HEK293 (cell line): ENCODE measurements around the gene SRD5A1.
"Not testable (repeated sequence)": the region's sequence is repeated elsewhere in the genome, so short reads cannot be mapped to it uniquely, and the experiment has no call there.

Experiments used
- CTCF ChIA-PET: fragments of 350-600 bp; formaldehyde crosslinking; extraction: SDS; loops from one replicate; lab custom pipeline; 2021; ENCODE audit warnings: antibody characterized with exemption; lab: Yijun Ruan, JAX
- POLR2A ChIA-PET: fragments of 300-600 bp; formaldehyde crosslinking; extraction: SDS; loops from one replicate; lab custom pipeline; 2020; ENCODE audit warnings: antibody characterized with exemption, inconsistent platforms; lab: Yijun Ruan, JAX
- H3K27ac ChIP-seq: fragments of 200-500 bp; sonication (Bioruptor generic); 2 replicates; pipeline ENCODE4 v1.5.1; 2014; ENCODE audit warnings: low read depth, low read length, control low read depth, inconsistent platforms; ENCODE audit errors: extremely low read depth
- H3K36me3 ChIP-seq, 2 experiments: fragments of 200-500 bp in 1 of 2; sonication (Bioruptor generic) in 1 of 2; 1 replicate in 1 of 2; 2 replicates in 1 of 2; pipeline ENCODE4 v1.5.1; 2014 to 2017; ENCODE audit warnings: inconsistent platforms in 2 of 2, low read length in 2 of 2; ENCODE audit not compliant: control insufficient read depth in 2 of 2, insufficient read depth in 1 of 2
- H3K4me1 ChIP-seq: fragments of 200-500 bp; sonication (Bioruptor generic); 2 replicates; pipeline ENCODE4 v1.5.1; 2014; ENCODE audit warnings: mild to moderate bottlenecking, low read length, inconsistent platforms; ENCODE audit not compliant: control insufficient read depth, insufficient read depth
- H3K4me3 ChIP-seq: 2 replicates; pipeline ENCODE4 v1.5.1; 2011; ENCODE audit warnings: low read depth, mild to moderate bottlenecking, control low read depth, low read length, moderate library complexity
- H3K9me3 ChIP-seq: fragments of 200-500 bp; sonication (Bioruptor generic); 2 replicates; pipeline ENCODE4 v1.5.1; 2014; ENCODE audit warnings: low read depth, low read length, inconsistent platforms; ENCODE audit not compliant: control insufficient read depth, insufficient read depth
- BCL11B ChIP-seq: fragments of 450-650 bp; formaldehyde crosslinking; IDR thresholded peaks from 2 replicates; pipeline ENCODE4 v1.5.1; 2016; ENCODE audit warnings: low read depth, missing biosample characterization, missing genetic modification characterization
- KLF17 ChIP-seq: fragments of 450-650 bp; formaldehyde crosslinking; IDR thresholded peaks from 2 replicates; pipeline ENCODE4 v1.5.1; 2016; ENCODE audit warnings: missing biosample characterization, missing genetic modification characterization
- OSR2 ChIP-seq: fragments of 450-650 bp; formaldehyde crosslinking; IDR thresholded peaks from 2 replicates; pipeline ENCODE4 v1.5.1; 2016; ENCODE audit warnings: missing biosample characterization, missing genetic modification characterization
- PBX3 ChIP-seq: sonication (generic); formaldehyde crosslinking; IDR thresholded peaks from 2 replicates; pipeline ENCODE4 v1.8.1; 2022; ENCODE audit warnings: mild to moderate bottlenecking, moderate library complexity, missing genetic modification reagents
- ZFP3 ChIP-seq: fragments of 450-650 bp; formaldehyde crosslinking; IDR thresholded peaks from 2 replicates; pipeline ENCODE4 v1.5.1; 2016; ENCODE audit warnings: low read depth, missing biosample characterization, missing genetic modification characterization
- ZFP69B ChIP-seq: fragments of 450-650 bp; formaldehyde crosslinking; IDR thresholded peaks from 2 replicates; pipeline ENCODE4 v1.5.1; 2016; ENCODE audit warnings: missing biosample characterization, missing genetic modification characterization
- ZIC2 ChIP-seq: fragments of 450-650 bp; formaldehyde crosslinking; IDR thresholded peaks from 2 replicates; pipeline ENCODE4 v1.5.1; 2016; ENCODE audit warnings: missing biosample characterization, missing genetic modification characterization
- ZNF10 ChIP-seq: fragments of 450-650 bp; formaldehyde crosslinking; IDR thresholded peaks from 2 replicates; pipeline ENCODE4 v1.5.1; 2017; ENCODE audit warnings: missing biosample characterization, missing genetic modification characterization
- ZNF112 ChIP-seq: fragments of 450-650 bp; formaldehyde crosslinking; IDR thresholded peaks from 2 replicates; pipeline ENCODE4 v1.5.0; 2017; ENCODE audit warnings: missing biosample characterization, missing genetic modification characterization
- ZNF140 ChIP-seq: fragments of 450-650 bp; formaldehyde crosslinking; IDR thresholded peaks from 2 replicates; pipeline ENCODE4 v1.5.1; 2016; ENCODE audit warnings: missing biosample characterization, missing genetic modification characterization
- ZNF146 ChIP-seq: fragments of 450-650 bp; formaldehyde crosslinking; IDR thresholded peaks from 2 replicates; pipeline ENCODE4 v1.5.1; 2016; ENCODE audit warnings: missing biosample characterization, missing genetic modification characterization
- ZNF26 ChIP-seq: fragments of 450-650 bp; formaldehyde crosslinking; IDR thresholded peaks from 2 replicates; pipeline ENCODE4 v1.5.1; 2016; ENCODE audit warnings: missing biosample characterization, missing genetic modification characterization
- ZNF274 ChIP-seq, 2 experiments: fragments of 200-500 bp in 1 of 2; fragments of 450-650 bp in 1 of 2; sonication (Bioruptor generic) in 1 of 2; formaldehyde crosslinking in 1 of 2; IDR thresholded peaks; 2 replicates each; pipeline versions ENCODE4 v1.5.1 to v1.6.1; 2014 to 2016; ENCODE audit warnings: borderline replicate concordance in 1 of 2, inconsistent platforms in 1 of 2, low read length in 1 of 2, missing biosample characterization in 1 of 2, missing genetic modification characterization in 1 of 2
- ZNF324 ChIP-seq: fragments of 450-650 bp; formaldehyde crosslinking; IDR thresholded peaks from 2 replicates; pipeline ENCODE4 v1.5.1; 2016; ENCODE audit warnings: missing biosample characterization, missing genetic modification characterization
- ZNF501 ChIP-seq: fragments of 450-650 bp; formaldehyde crosslinking; IDR thresholded peaks from 2 replicates; pipeline ENCODE4 v1.5.1; 2016; ENCODE audit warnings: missing biosample characterization, missing genetic modification characterization
- ZNF549 ChIP-seq: fragments of 450-650 bp; IDR thresholded peaks from 2 replicates; pipeline ENCODE4 v1.5.1; 2018; ENCODE audit warnings: missing biosample characterization, missing genetic modification characterization, mild to moderate bottlenecking, inconsistent platforms, moderate library complexity
- ZNF580 ChIP-seq: fragments of 450-650 bp; formaldehyde crosslinking; IDR thresholded peaks from 2 replicates; pipeline ENCODE4 v1.5.1; 2016; ENCODE audit warnings: missing biosample characterization, missing genetic modification characterization
- ZNF596 ChIP-seq: fragments of 450-650 bp; IDR thresholded peaks from 2 replicates; pipeline ENCODE4 v1.5.0; 2018; ENCODE audit warnings: missing biosample characterization, mild to moderate bottlenecking, missing genetic modification characterization, moderate library complexity
- ZNF670 ChIP-seq: fragments of 450-650 bp; formaldehyde crosslinking; IDR thresholded peaks from 2 replicates; pipeline ENCODE4 v1.5.1; 2016; ENCODE audit warnings: missing biosample characterization, missing genetic modification characterization, low read depth
- ZNF776 ChIP-seq: fragments of 450-650 bp; formaldehyde crosslinking; IDR thresholded peaks from 2 replicates; pipeline ENCODE4 v1.5.0; 2017; ENCODE audit warnings: missing biosample characterization, missing genetic modification characterization, borderline replicate concordance
- ZNF785 ChIP-seq: fragments of 450-650 bp; formaldehyde crosslinking; IDR thresholded peaks from 2 replicates; pipeline ENCODE4 v1.5.1; 2016; ENCODE audit warnings: missing biosample characterization, missing genetic modification characterization
- ZNF843 ChIP-seq: fragments of 450-650 bp; formaldehyde crosslinking; IDR thresholded peaks from 2 replicates; pipeline ENCODE4 v1.5.1; 2016; ENCODE audit warnings: missing biosample characterization, missing genetic modification characterization

SRD5A1 gene

GRCh38 chr5:6638236-6638635 is 5.0 kb downstream of the SRD5A1 start (continued):
- no peak for TF ChIP-seq ZNF140 (tag by site-specific recombination)
- no peak for TF ChIP-seq ZNF10 (tag by site-specific recombination)
- TF ChIP-seq ZNF549 (tag by site-specific recombination): no peak
- TF ChIP-seq ZNF274 (IDR thresholded peaks at IDR 0.05; ENCODE audit: low read length): no peak
- no peak for TF ChIP-seq ZNF274 (tag by site-specific recombination; IDR thresholded peaks at IDR 0.05; ENCODE audit: borderline replicate concordance)
- TF ChIP-seq ZNF670 (tag by site-specific recombination): no peak
- TF ChIP-seq BCL11B (tag by site-specific recombination): no peak
- no peak for TF ChIP-seq ZNF501

- Histone ChIP-seq H3K9me3 (no peaks in the 10 kb centered on the region), H3K4me3 (no peak overlapping the region), H3K36me3 (no peaks in the 10 kb centered on the region), H3K4me1 (no peaks in the 10 kb centered on the region), H3K27ac (no peak overlapping the region)
- POLR2A ChIA-PET: interaction anchor here (2.0 kb wide), 1 partner anchor 9 kb away, joined by 6 read pairs; the partner anchor contains the start of genes NSUN2 and SRD5A1
- CTCF ChIA-PET: interaction anchor here (0.9 kb wide), 1 partner anchor 65 kb away, joined by 3 read pairs; no protein-coding TSS in a partner anchor
- no peak for TF ChIP-seq PBX3 (CRISPR knock-in tag)
- TF ChIP-seq BCL11B (tag by site-specific recombination): no peak
- no peak for TF ChIP-seq ZNF324 (tag by site-specific recombination)
Observed at GRCh38 chr5:6642655-6643054, 9.4 kb downstream of the SRD5A1 start.

- CTCF ChIA-PET: no interaction called here
- Histone ChIP-seq H3K27ac (no peak overlapping the region), H3K4me3 (no peak overlapping the region), H3K9me3 (no peaks in the 10 kb centered on the region), H3K36me3 (no peaks in the 10 kb centered on the region), H3K4me1 (no peaks in the 10 kb centered on the region)
- TF ChIP-seq ZIC2 (peak; percentile 56), ZFP3 (tag by site-specific recombination) (no peak)
- POLR2A ChIA-PET: no interaction called here
Observed at GRCh38 chr5:6644794-6645241, 11.6 kb downstream of the SRD5A1 start.

- TF ChIP-seq ZNF580 (tag by site-specific recombination): peak; percentile 61; the same call in 1 of the 2 replicates
- TF ChIP-seq ZNF146: peak; percentile 88
- CTCF ChIA-PET, H3K4me3 ChIP-seq, H3K27ac ChIP-seq, H3K36me3 ChIP-seq, H3K4me1 ChIP-seq, H3K9me3 ChIP-seq, POLR2A ChIA-PET: not testable (repeated sequence)
Observed at GRCh38 chr5:6645571-6646362, 12.5 kb downstream of the SRD5A1 start.

GRCh38 chr5:6649186-6649585 is 15.9 kb downstream of the SRD5A1 start:
- TF ChIP-seq ZNF112 (tag by site-specific recombination) (no peak), ZNF785 (no peak), ZNF843 (tag by site-specific recombination) (no peak), ZNF776 (tag by site-specific recombination) (no peak), ZNF26 (tag by site-specific recombination) (no peak), ZNF596 (no peak), ZFP69B (no peak), OSR2 (tag by site-specific recombination) (no peak), KLF17 (tag by site-specific recombination) (no peak)
- H3K4me3 ChIP-seq: no peak overlapping the region
- no peak overlapping the region for H3K27ac ChIP-seq
- H3K9me3 ChIP-seq: no peaks in the 10 kb centered on the region
- peaks cover 4 to 6% of the 10 kb centered on the region in 2 experiments; a peak in 2 of 3 replicates for H3K36me3 ChIP-seq
- no peaks in the 10 kb centered on the region for H3K4me1 ChIP-seq
- POLR2A ChIA-PET: no interaction called here
- CTCF ChIA-PET: no interaction called here
